Fibroblast of villous mesenchyme (primary cell): ENCODE measurements around the gene DUOXA2. TPM values are rescaled to one million over a fixed set of nuclear protein-coding genes. Genes with fewer than 3 reads are reported as not detected.

Experiments used
- DNase-seq: peaks from one replicate; pipeline ENCODE4 v3.0.0-alpha.2; 2010; ENCODE audit warnings: low read depth
- H3K4me3 ChIP-seq: 2 replicates; pipeline ENCODE4 v1.5.1; 2011; ENCODE audit warnings: low read depth, mild to moderate bottlenecking, low read length
- total RNA-seq: library from RNA; depleted of rRNA; stranded (reverse); fragments of >200 nt; gene quantifications from 2 replicates; pipeline ENCODE4 v1.2.3, GENCODE V29; 2012
- TF ChIP-seq, protein P1 (sequence below): IDR thresholded peaks from 2 replicates; pipeline ENCODE4 v1.5.1; 2012; ENCODE audit warnings: low read depth, mild to moderate bottlenecking, low read length; ENCODE audit not compliant: insufficient read depth

DUOXA2 gene
- total RNA-seq, 1 donor = not detected

DNA sequence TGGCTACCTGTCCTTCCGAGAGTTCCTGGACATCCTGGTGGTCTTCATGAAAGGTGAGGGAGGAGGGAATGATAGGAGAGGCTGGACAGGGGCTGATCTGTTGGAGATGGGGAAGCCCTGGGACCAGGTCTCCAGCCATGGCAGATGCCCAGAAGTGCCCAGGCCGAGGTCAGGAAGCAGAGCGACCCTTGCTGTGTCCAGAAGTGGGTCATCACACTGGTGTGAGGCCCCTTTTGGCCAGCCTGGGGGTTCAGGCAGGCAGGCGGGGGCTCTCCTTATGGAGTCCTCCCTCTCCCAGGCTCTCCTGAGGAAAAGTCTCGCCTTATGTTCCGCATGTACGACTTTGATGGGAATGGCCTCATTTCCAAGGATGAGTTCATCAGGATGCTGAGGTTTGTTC is 33.5 kb downstream of the DUOXA2 start:
- TF ChIP-seq, protein P1, sequence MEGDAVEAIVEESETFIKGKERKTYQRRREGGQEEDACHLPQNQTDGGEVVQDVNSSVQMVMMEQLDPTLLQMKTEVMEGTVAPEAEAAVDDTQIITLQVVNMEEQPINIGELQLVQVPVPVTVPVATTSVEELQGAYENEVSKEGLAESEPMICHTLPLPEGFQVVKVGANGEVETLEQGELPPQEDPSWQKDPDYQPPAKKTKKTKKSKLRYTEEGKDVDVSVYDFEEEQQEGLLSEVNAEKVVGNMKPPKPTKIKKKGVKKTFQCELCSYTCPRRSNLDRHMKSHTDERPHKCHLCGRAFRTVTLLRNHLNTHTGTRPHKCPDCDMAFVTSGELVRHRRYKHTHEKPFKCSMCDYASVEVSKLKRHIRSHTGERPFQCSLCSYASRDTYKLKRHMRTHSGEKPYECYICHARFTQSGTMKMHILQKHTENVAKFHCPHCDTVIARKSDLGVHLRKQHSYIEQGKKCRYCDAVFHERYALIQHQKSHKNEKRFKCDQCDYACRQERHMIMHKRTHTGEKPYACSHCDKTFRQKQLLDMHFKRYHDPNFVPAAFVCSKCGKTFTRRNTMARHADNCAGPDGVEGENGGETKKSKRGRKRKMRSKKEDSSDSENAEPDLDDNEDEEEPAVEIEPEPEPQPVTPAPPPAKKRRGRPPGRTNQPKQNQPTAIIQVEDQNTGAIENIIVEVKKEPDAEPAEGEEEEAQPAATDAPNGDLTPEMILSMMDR = no peak
- no peak overlapping the region for H3K4me3 ChIP-seq
- no peak for DNase-seq

DNA sequence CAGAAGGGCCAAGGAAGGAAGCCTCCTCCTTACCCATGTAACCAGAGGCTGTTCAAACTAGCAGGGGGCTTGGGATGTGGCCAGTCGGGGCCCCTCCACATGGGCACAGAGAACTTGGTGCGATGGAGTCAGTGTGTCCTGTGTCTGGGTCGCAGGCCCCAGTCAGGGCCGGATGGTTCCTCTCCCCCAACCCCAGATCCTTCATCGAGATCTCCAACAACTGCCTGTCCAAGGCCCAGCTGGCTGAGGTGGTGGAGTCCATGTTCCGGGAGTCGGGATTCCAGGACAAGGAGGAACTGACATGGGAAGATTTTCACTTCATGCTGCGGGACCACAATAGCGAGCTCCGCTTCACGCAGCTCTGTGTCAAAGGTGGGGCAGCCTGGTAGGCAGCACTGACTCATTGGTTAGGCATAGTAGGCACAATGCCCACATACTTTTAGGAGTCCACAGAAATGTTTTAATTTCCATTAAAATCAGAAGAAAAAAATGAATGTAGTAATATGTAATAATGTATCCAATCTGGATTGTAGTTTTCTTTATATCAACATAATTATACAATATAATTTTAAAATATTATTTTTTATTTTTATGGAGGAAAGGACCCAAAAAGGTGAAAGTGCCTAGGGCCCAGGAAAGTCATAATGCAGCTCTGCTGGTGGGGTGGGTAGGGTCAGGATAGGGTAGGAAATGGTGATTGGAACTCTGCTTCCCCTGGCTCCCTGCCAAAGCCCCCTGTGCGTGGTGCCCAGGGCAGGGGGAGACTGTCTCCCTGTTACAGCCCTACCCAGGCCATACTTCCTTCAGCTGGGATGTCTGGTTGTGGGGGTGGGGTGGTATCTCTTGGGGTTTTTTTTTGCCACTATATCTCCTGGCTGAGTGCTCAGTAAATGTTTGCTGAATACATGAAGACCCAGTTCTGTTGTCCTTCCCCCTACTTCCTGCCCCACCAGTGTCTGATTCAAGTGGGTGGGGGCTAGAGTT is 34.2 kb downstream of the DUOXA2 start:
- TF ChIP-seq, protein P1 = no peak
- no peak overlapping the region for H3K4me3 ChIP-seq
- DNase-seq = no peak

DNA sequence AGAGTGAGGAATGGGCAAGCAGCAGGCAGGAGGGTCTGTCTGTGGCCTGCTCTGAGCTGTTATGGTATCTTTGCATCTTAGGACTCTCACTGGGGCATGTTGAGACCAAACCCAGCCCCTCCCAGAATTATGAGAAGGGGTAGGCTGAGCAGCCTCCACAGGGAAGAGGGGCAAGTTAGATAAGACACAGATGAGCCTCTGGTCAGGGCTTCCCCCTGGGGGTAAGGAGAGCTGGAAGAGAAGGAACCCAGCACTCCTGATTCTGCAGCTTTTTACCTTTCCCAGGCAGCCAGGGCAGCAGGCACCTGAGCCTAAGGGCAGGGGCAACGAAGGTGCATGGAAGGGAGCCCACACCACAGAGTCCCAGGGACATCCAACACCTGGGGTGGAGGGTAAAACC is 34.9 kb downstream of the DUOXA2 start:
- H3K4me3 ChIP-seq = no peak overlapping the region
- DNase-seq = no peak
- TF ChIP-seq, protein P1 = no peak

DNA sequence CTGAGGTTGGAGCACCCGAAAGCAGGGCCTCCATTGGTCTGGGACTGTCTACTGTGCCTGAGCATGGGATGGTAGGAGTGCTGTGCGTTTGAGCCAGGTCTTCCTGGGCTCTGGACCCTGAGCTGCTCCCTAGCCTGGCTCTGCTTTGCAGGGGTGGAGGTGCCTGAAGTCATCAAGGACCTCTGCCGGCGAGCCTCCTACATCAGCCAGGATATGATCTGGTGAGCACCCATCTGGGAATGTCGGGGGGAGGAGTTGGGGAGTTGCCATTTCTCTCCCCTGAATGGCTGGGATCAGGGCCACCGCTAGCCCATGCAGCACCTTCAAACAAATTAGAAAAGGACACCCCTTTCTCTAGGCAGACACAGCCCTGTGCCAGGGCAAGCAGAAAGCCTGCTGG is 36.4 kb downstream of the DUOXA2 start:
- no peak overlapping the region for H3K4me3 ChIP-seq
- TF ChIP-seq, protein P1 = no peak
- DNase-seq = no peak

DNA sequence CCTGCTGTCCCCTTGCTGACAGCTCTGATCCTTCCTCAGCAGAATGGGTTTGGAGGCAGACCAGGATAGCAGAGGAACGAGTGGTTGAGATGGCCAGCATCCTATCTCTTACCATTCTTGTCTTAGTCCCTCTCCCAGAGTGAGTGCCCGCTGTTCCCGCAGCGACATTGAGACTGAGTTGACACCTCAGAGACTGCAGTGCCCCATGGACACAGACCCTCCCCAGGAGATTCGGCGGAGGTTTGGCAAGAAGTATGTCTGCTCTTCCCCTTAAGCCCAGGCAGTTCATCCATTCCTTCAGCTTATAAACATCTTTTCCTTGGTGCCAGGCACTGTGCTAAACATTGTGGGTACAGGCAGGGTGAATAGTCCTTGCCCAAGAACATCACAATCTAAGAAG is 36.9 kb downstream of the DUOXA2 start:
- no peak overlapping the region for H3K4me3 ChIP-seq
- DNase-seq = no peak
- TF ChIP-seq, protein P1 = no peak

DNA sequence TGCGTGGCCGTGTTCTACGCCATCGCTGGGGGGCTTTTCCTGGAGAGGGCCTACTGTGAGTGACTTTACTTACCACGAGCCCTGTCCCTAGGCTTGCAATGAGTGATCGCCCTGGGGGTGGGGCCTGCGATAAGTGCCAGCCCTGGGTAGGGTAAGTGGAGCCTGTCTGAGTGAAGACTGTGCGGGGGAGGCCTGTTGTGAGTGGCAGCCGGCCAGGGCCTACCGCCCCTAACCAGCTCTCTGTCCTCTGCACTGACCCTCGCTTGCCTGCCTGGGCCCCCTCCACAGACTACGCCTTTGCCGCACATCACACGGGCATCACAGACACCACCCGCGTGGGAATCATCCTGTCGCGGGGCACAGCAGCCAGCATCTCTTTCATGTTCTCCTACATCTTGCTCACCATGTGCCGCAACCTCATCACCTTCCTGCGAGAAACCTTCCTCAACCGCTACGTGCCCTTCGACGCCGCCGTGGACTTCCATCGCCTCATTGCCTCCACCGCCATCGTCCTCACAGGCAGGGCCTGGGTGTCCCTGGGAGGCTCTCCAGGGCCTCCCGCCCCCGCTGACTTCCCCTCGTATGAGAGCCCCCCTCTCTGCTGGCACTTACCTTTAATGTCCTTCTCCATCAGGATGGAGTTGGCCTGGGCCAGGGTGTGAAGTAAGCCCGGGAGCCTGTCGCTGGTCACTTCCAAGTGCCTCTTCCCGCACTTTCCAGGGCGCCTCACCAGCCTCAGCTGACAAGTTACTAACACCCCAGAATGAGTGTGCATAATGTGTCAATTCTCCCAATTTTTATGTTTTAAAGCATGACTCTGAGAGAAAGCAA is 38.1 kb downstream of the DUOXA2 start:
- no peak for DNase-seq
- H3K4me3 ChIP-seq = no peak overlapping the region
- TF ChIP-seq, protein P1 = no peak
